Panc1 (cell line): ENCODE measurements around the gene SPTY2D1. TPM values are rescaled to one million over a fixed set of nuclear protein-coding genes. Genes with fewer than 3 reads are reported as not detected.

Experiments used
- ATAC-seq: fragments of 200-7000 bp; cut with Tn5 transposase; 2 replicates; pipeline ENCODE4 v1.9.1; 2020; ENCODE audit warnings: mild to moderate bottlenecking, moderate library complexity
- BruUV-seq: library from RNA; stranded (reverse); fragments of 400-500 nt; replicated peaks from 2 replicates; lab custom pipeline; 2021; lab: Mats Ljungman, UMichigan
- CTCF ChIA-PET: fragments of 300-600 bp; sonication (Branson Sonifier 250); formaldehyde crosslinking; loops from one replicate; lab custom pipeline; 2022; ENCODE audit warnings: antibody characterized with exemption; lab: Charles Lee
- POLR2A ChIA-PET: fragments of 300-600 bp; sonication (Branson Sonifier 250); formaldehyde crosslinking; loops from one replicate; lab custom pipeline; 2022; ENCODE audit warnings: antibody characterized with exemption; lab: Charles Lee
- DNase-seq: peaks from one replicate; pipeline ENCODE4 v3.0.0-alpha.2; 2010; ENCODE audit warnings: low read depth, low spot score
- H3K27ac ChIP-seq: 2 replicates; pipeline ENCODE4 v1.5.1; 2011; ENCODE audit warnings: mild to moderate bottlenecking, low read length, inconsistent platforms
- H3K27me3 ChIP-seq: fragments of 200-500 bp; sonication (Bioruptor generic); 2 replicates; pipeline ENCODE4 v1.6.0; 2014; ENCODE audit warnings: low read length, inconsistent platforms; ENCODE audit not compliant: control insufficient read depth, insufficient read depth
- H3K36me3 ChIP-seq: fragments of 200-500 bp; sonication (Bioruptor generic); 2 replicates; pipeline ENCODE4 v1.5.1; 2014; ENCODE audit warnings: inconsistent platforms, mild to moderate bottlenecking, low read length, moderate library complexity; ENCODE audit not compliant: control insufficient read depth, insufficient read depth
- H3K4me1 ChIP-seq: 2 replicates; pipeline ENCODE4 v1.5.1; 2011; ENCODE audit warnings: inconsistent platforms, mild to moderate bottlenecking, low read length, moderate library complexity; ENCODE audit not compliant: control insufficient read depth, insufficient read depth
- H3K4me3 ChIP-seq, 2 experiments: 2 replicates each; pipeline ENCODE4 v1.5.1; 2011 to 2012; ENCODE audit warnings: low read depth in 2 of 2, low read length in 2 of 2, mild to moderate bottlenecking in 2 of 2, inconsistent platforms in 1 of 2, moderate library complexity in 1 of 2
- H3K9me3 ChIP-seq: fragments of 200-500 bp; sonication (Bioruptor generic); 2 replicates; pipeline ENCODE4 v1.5.1; 2014; ENCODE audit warnings: low read depth, mild to moderate bottlenecking, inconsistent platforms, low read length, moderate library complexity; ENCODE audit not compliant: control insufficient read depth, insufficient read depth
- CTCF ChIP-seq: fragments of 450-650 bp; IDR thresholded peaks from 2 replicates; pipeline ENCODE4 v1.5.1; 2017; ENCODE audit warnings: mild to moderate bottlenecking
- POLR2AphosphoS5 ChIP-seq: IDR thresholded peaks from 2 replicates; pipeline ENCODE4 v1.6.1; 2012; ENCODE audit warnings: mild to moderate bottlenecking, low read depth, low read length, moderate library complexity
- SIN3A ChIP-seq: IDR thresholded peaks from 2 replicates; pipeline ENCODE4 v1.6.1; 2012; ENCODE audit warnings: low read depth, mild to moderate bottlenecking, low read length, moderate library complexity, borderline replicate concordance; ENCODE audit not compliant: insufficient read depth
- TCF7L2 ChIP-seq: IDR thresholded peaks from 2 replicates; pipeline ENCODE4 v1.6.1; 2011; ENCODE audit warnings: mild to moderate bottlenecking, low read depth, low read length, inconsistent platforms
- in situ Hi-C: cut with HindIII; loops from 2 replicates; pipeline ENCODE4 v1.10.0; 2016; ENCODE audit warnings: low sequenced_read_pairs, low pct_unique_long_range_greater_than_20kb
- intact Hi-C: fragments of 100-400 bp; cut with micrococcal nuclease; formaldehyde crosslinking; loops from one replicate; pipeline ENCODE4 v1.10.0; 2022; ENCODE audit not compliant: unreplicated experiment
- total RNA-seq: library from RNA; stranded (reverse); gene quantifications from one replicate; pipeline ENCODE4 v1.2.1, GENCODE V29; 2021; ENCODE audit not compliant: unreplicated experiment
- TF ChIP-seq, protein P1 (sequence below), 2 experiments: IDR thresholded peaks; 2 replicates each; pipeline ENCODE4 v1.6.1; 2011 to 2012; ENCODE audit warnings: low read depth in 2 of 2, control low read depth in 1 of 2, low read length in 1 of 2, mild to moderate bottlenecking in 1 of 2, moderate library complexity in 1 of 2; ENCODE audit not compliant: insufficient read depth in 1 of 2

SPTY2D1 gene
- total RNA-seq, 1 experiment from 2014 or later: 14.8 TPM

DNA sequence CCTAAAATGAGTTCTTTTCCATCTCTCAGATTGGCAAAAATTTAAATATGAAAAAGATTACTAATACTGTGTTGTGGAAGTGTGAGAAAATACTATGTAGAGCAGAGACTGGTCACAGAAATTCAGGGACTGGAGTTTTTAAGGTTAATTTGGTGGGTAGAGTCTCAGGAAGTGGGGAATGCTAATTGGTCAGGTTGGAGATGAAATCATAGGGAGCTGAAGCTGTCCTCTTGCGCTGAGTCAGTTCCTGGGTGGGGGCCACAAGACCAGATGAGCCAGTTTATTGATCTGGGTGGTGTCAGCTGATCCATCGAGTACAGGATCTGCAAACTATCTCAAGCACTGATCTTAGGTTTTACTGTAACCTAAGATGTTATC, 35.1 kb upstream of the SPTY2D1 start:
- no peaks in the 10 kb centered on the region for H3K27me3 ChIP-seq
- no peaks in the 10 kb centered on the region for H3K36me3 ChIP-seq
- no peaks in the 10 kb centered on the region for H3K4me1 ChIP-seq
- in situ Hi-C loops (no loop called here), intact Hi-C loops (no loop called here)
- no peak overlapping the region for H3K4me3 ChIP-seq
- ATAC-seq (no peak), DNase-seq (no peak)
- H3K27ac ChIP-seq: no peak overlapping the region
- BruUV-seq: no TSS peak
- H3K9me3 ChIP-seq: no peaks in the 10 kb centered on the region
- POLR2A ChIA-PET: no interaction called here
- CTCF ChIA-PET: no interaction called here
- no peak for TF ChIP-seq TCF7L2
- TF ChIP-seq POLR2AphosphoS5: no peak
- TF ChIP-seq SIN3A: no peak
- TF ChIP-seq, protein P1, sequence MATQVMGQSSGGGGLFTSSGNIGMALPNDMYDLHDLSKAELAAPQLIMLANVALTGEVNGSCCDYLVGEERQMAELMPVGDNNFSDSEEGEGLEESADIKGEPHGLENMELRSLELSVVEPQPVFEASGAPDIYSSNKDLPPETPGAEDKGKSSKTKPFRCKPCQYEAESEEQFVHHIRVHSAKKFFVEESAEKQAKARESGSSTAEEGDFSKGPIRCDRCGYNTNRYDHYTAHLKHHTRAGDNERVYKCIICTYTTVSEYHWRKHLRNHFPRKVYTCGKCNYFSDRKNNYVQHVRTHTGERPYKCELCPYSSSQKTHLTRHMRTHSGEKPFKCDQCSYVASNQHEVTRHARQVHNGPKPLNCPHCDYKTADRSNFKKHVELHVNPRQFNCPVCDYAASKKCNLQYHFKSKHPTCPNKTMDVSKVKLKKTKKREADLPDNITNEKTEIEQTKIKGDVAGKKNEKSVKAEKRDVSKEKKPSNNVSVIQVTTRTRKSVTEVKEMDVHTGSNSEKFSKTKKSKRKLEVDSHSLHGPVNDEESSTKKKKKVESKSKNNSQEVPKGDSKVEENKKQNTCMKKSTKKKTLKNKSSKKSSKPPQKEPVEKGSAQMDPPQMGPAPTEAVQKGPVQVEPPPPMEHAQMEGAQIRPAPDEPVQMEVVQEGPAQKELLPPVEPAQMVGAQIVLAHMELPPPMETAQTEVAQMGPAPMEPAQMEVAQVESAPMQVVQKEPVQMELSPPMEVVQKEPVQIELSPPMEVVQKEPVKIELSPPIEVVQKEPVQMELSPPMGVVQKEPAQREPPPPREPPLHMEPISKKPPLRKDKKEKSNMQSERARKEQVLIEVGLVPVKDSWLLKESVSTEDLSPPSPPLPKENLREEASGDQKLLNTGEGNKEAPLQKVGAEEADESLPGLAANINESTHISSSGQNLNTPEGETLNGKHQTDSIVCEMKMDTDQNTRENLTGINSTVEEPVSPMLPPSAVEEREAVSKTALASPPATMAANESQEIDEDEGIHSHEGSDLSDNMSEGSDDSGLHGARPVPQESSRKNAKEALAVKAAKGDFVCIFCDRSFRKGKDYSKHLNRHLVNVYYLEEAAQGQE (IDR thresholded peaks at IDR 0.05; ENCODE audit: insufficient read depth in 1 of 2, low read depth in 2 of 2, low read length in 1 of 2): no peak
- TF ChIP-seq CTCF: no peak

DNA sequence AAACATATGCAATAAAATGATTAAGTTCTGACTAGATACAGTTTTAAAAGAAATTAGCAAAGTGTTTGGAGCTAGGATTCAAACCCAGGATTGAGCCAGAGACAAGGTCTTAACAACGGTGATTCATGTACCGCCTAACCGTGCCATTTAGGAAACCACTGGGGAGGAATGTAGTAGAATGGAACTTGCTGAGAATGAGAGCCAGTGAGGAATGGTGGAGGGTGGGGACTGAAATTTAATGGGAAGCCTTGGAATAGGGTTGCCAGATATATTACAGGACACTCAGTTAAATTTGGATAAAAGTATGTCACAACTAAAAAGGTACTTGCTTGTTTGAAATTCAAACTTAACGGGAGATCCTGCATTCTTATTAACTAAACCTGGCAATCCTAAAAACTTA, 34.0 kb upstream of the SPTY2D1 start:
- no peak for ATAC-seq
- intact Hi-C loops: no loop called here

More for the DNA sequence above, 34.0 kb upstream of the SPTY2D1 start:
- Histone ChIP-seq H3K4me3 (no peak overlapping the region), H3K9me3 (no peaks in the 10 kb centered on the region), H3K27me3 (no peaks in the 10 kb centered on the region), H3K4me1 (no peaks in the 10 kb centered on the region), H3K36me3 (no peaks in the 10 kb centered on the region), H3K27ac (no peak overlapping the region)
- POLR2A ChIA-PET: no interaction called here
- in situ Hi-C loops: no loop called here
- no peak for DNase-seq
- TF ChIP-seq POLR2AphosphoS5: no peak
- TF ChIP-seq, protein P1 (IDR thresholded peaks at IDR 0.05; ENCODE audit: insufficient read depth in 1 of 2, low read depth in 2 of 2, low read length in 1 of 2): no peak
- no peak for TF ChIP-seq CTCF
- no peak for TF ChIP-seq TCF7L2
- TF ChIP-seq SIN3A: no peak
- CTCF ChIA-PET: no interaction called here
- BruUV-seq: no TSS peak
